ENCODE data around the gene USP34.

USP34 gene

GRCh38 chr2:61145990-61146389 lies 324.9 kb downstream of the USP34 start:
- DNase-seq = no peak

- DNase-seq = peak; percentile 98
These were observed 326.1 kb downstream of the USP34 start for GRCh38 chr2:61144697-61145268.

DNA sequence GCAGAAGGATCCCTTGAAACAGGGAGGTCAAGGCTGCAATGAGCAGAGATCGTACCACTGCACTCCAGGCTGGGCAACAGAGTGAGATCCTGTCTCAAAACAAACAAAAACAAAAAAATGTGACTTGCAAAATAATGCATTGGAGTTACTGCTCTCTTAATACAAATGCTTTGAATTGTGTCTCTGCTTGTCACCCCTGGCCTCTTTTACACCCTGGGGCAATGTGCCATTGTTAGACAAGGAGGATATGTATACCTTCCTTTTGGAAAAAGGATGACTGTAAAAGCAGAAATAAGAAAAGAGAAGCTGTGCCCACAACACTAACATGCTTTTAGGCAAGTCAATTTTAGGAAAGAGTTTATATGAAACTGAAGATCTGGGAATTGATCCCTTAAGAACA lies 329.7 kb downstream of the USP34 start:
- DNase-seq = no peak

DNA sequence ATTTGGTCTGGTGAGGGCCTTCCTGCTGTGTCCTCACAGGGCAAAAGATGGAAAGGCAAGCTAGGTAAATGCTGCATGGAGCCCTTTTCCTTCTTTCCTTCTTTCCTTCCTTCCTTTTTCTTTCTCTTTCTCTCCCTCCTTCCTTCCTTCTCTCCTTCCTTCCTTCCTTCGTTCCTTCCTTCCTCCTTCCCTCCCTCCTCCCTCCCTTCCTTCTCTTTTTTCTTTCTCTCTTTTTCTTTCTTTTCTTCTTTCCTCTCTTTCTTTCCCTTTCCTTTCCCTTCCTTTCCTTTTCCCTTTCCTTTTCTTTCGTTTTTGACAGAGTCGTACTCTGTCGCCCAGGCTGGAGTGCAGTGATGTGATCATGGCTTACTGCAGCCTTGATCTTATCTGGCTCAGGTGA lies 332.0 kb downstream of the USP34 start:
- DNase-seq = no peak

All from fibroblast of skin of scalp (primary cell).